Loucy (cell line): ENCODE data around the gene IGFBPL1.
"Not testable (repeated sequence)": the region's sequence is repeated elsewhere in the genome, so short reads cannot be mapped to it uniquely, and the experiment has no call there.

Experiments used
- H2AFZ ChIP-seq: fragments of 200-600 bp; sonication (generic); 2 replicates; pipeline ENCODE4 v1.6.0; 2016; ENCODE audit warnings: antibody characterized with exemption, mild to moderate bottlenecking, low read length, moderate library complexity
- H3F3A ChIP-seq: fragments of 200-600 bp; 2 replicates; pipeline ENCODE4 v1.6.0; 2016; ENCODE audit warnings: antibody characterized with exemption, low read depth, mild to moderate bottlenecking
- H3K27me3 ChIP-seq: fragments of 200-600 bp; sonication (generic); 2 replicates; pipeline ENCODE4 v1.6.1; 2014; ENCODE audit warnings: low read length, mild to moderate bottlenecking; ENCODE audit not compliant: insufficient read depth, poor library complexity, severe bottlenecking
- H3K36me3 ChIP-seq: fragments of 200-600 bp; sonication (generic); 2 replicates; pipeline ENCODE4 v1.6.1; 2016; ENCODE audit warnings: low read length; ENCODE audit not compliant: insufficient read depth
- H3K4me1 ChIP-seq: fragments of 200-600 bp; sonication (generic); 2 replicates; pipeline ENCODE4 v1.5.1; 2014; ENCODE audit warnings: low read length, mild to moderate bottlenecking; ENCODE audit not compliant: insufficient read depth, poor library complexity, severe bottlenecking
- H3K4me2 ChIP-seq: fragments of 200-600 bp; sonication (generic); 2 replicates; pipeline ENCODE4 v1.6.0; 2014; ENCODE audit warnings: antibody characterized with exemption, low read length, low read depth, mild to moderate bottlenecking; ENCODE audit not compliant: poor library complexity, severe bottlenecking
- H3K4me3 ChIP-seq: fragments of 200-600 bp; sonication (generic); 2 replicates; pipeline ENCODE4 v1.5.1; 2014; ENCODE audit warnings: low read length, mild to moderate bottlenecking, mixed read lengths; ENCODE audit not compliant: poor library complexity, severe bottlenecking
- H3K79me2 ChIP-seq: fragments of 200-600 bp; sonication (generic); 2 replicates; pipeline ENCODE4 v1.6.1; 2014; ENCODE audit warnings: low read length; ENCODE audit not compliant: insufficient read depth
- H3K9ac ChIP-seq: fragments of 200-600 bp; sonication (generic); 2 replicates; pipeline ENCODE4 v1.6.0; 2014; ENCODE audit warnings: mild to moderate bottlenecking, low read depth, low read length, moderate library complexity; ENCODE audit not compliant: poor library complexity, severe bottlenecking
- H3K9me2 ChIP-seq: fragments of 200-600 bp; sonication (generic); replicated peaks from 2 replicates; pipeline ENCODE4 v1.6.1; 2016; ENCODE audit warnings: low read depth, low read length, mixed read lengths
- H3K9me3 ChIP-seq: fragments of 200-600 bp; sonication (generic); 2 replicates; pipeline ENCODE4 v1.6.1; 2014; ENCODE audit warnings: mild to moderate bottlenecking, antibody characterized with exemption, low read length, low read depth; ENCODE audit not compliant: insufficient read depth
- H4K20me1 ChIP-seq: fragments of 200-600 bp; sonication (generic); 2 replicates; pipeline ENCODE4 v1.6.0; 2014; ENCODE audit warnings: antibody characterized with exemption, low read length, mild to moderate bottlenecking; ENCODE audit not compliant: insufficient read depth, poor library complexity, severe bottlenecking
- EZH2phosphoT487 ChIP-seq: fragments of 200-600 bp; IDR thresholded peaks from 2 replicates; pipeline ENCODE4 v1.6.1; 2018; ENCODE audit warnings: antibody characterized with exemption, mild to moderate bottlenecking, moderate library complexity, borderline replicate concordance
- TF ChIP-seq, protein P1 (sequence below): fragments of 200-600 bp; sonication (generic); conservative IDR thresholded peaks from 2 replicates; pipeline ENCODE4 v1.5.1; 2014; ENCODE audit warnings: mild to moderate bottlenecking, antibody characterized with exemption, low read length

The IGFBPL1 gene

DNA sequence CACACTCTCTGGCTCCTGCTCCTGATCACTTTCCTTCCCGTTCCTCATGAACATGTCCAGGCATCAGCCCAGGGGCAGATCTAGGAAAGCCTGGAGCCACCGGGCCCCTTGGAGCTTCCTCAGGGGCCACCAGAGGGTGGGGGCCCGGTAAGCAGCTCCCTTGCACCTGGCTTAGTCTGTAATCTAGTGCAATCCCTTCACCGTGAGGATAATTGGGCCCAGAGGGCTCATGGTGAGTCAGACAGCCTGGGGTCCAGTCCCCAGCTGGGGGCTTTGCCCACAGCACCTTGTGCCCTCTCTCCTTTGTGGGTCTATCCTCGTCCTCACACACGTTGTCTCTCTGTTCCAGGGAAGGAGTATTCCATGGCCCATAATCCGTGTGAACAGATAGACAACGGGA is 42.1 kb downstream of the IGFBPL1 start:
- Histone ChIP-seq H3K9ac (no peak overlapping the region), H3K9me3 (no peaks in the 10 kb centered on the region; the same call in 1 of the 2 replicates), H2AFZ (no peak overlapping the region), H3K4me3 (no peak overlapping the region), H3K27me3 (no peaks in the 10 kb centered on the region), H3K4me2 (no peak overlapping the region), H3K9me2 (no peaks in the 10 kb centered on the region), H3K4me1 (no peaks in the 10 kb centered on the region), H3F3A (no peaks in the 10 kb centered on the region), H4K20me1 (no peaks in the 10 kb centered on the region), H3K36me3 (no peaks in the 10 kb centered on the region), H3K79me2 (no peaks in the 10 kb centered on the region)
- TF ChIP-seq, protein P1, sequence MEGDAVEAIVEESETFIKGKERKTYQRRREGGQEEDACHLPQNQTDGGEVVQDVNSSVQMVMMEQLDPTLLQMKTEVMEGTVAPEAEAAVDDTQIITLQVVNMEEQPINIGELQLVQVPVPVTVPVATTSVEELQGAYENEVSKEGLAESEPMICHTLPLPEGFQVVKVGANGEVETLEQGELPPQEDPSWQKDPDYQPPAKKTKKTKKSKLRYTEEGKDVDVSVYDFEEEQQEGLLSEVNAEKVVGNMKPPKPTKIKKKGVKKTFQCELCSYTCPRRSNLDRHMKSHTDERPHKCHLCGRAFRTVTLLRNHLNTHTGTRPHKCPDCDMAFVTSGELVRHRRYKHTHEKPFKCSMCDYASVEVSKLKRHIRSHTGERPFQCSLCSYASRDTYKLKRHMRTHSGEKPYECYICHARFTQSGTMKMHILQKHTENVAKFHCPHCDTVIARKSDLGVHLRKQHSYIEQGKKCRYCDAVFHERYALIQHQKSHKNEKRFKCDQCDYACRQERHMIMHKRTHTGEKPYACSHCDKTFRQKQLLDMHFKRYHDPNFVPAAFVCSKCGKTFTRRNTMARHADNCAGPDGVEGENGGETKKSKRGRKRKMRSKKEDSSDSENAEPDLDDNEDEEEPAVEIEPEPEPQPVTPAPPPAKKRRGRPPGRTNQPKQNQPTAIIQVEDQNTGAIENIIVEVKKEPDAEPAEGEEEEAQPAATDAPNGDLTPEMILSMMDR, result no peak
- TF ChIP-seq EZH2phosphoT487, result no peak

DNA sequence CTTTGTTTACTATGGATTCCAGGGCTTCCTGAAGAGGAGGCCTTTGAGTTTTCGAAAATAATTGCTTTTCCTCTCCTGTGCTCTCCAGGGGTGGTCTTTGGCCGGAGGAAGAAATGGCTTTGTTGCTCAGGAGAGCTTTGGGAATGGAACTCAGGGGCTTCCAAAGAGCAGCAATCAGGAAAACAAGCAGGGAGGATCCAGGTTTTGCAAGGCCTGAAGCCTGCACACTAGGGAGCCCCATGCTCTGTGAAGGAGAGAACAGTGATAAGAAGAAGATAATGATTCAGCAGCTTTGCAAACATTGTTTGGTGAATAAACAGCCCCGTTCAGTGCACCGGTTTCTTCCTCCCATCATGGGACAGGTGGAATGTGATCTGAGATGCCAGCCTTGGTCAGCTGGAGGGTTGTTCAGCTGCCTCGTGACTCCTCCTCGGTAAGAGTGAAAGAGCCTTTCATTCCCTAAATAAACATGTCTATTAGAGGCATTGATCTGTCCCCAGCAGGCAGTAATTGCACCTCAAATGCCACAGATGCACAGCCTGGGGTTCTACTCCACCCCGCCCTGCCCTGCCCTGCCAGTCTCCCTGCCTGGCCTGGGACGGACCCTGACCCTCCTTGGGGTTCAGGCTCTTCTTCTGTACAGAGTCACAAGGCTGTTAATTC is 43.3 kb downstream of the IGFBPL1 start:
- Histone ChIP-seq H3K79me2 (no peaks in the 10 kb centered on the region), H3K9ac (no peak overlapping the region), H3K9me3 (no peaks in the 10 kb centered on the region; the same call in 1 of the 2 replicates), H3K4me3 (no peak overlapping the region), H3K4me2 (no peak overlapping the region), H2AFZ (no peak overlapping the region), H3K4me1 (no peaks in the 10 kb centered on the region), H3K36me3 (no peaks in the 10 kb centered on the region), H3F3A (no peaks in the 10 kb centered on the region), H3K9me2 (no peaks in the 10 kb centered on the region), H4K20me1 (no peaks in the 10 kb centered on the region), H3K27me3 (no peaks in the 10 kb centered on the region)
- TF ChIP-seq, protein P1, result no peak
- TF ChIP-seq EZH2phosphoT487, result no peak

DNA sequence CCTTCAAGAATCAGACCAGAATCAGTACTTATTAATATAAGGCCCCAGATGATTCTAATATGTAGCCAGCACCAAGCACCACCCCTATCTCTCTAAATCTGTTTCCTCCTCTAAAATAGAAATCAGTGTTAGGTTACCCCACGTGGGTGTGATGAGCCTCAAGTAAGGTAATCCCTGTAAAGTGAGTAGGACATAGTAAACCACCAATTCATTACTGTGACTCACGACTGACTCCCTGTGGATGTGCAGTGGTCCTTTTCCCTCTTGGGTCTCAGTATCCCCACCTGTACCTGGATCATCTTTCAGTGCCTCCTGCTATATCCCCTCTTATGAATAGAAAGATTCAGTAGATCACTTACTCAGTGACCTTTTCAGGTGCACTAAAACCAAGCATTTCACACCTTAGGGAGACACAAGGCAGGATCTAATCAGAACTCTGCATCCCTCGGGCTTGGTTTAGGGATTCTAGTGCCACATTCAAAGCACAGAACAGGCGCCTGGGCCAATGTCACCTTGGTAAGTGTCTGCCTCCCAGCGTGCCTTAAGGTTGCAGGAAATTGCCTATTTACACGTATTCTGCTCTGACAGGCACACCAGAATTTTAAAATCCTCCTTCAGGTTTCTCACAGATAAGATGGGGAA is 43.9 kb downstream of the IGFBPL1 start:
- Histone ChIP-seq H3K79me2 (no peaks in the 10 kb centered on the region), H3K27me3 (no peaks in the 10 kb centered on the region), H2AFZ (no peak overlapping the region), H4K20me1 (no peaks in the 10 kb centered on the region), H3K9me2 (no peaks in the 10 kb centered on the region), H3K4me3 (no peak overlapping the region), H3K9me3 (no peaks in the 10 kb centered on the region; the same call in 1 of the 2 replicates), H3F3A (no peaks in the 10 kb centered on the region), H3K36me3 (no peaks in the 10 kb centered on the region), H3K4me2 (no peak overlapping the region), H3K4me1 (no peaks in the 10 kb centered on the region), H3K9ac (no peak overlapping the region)
- no peak for TF ChIP-seq EZH2phosphoT487
- TF ChIP-seq, protein P1, result no peak

DNA sequence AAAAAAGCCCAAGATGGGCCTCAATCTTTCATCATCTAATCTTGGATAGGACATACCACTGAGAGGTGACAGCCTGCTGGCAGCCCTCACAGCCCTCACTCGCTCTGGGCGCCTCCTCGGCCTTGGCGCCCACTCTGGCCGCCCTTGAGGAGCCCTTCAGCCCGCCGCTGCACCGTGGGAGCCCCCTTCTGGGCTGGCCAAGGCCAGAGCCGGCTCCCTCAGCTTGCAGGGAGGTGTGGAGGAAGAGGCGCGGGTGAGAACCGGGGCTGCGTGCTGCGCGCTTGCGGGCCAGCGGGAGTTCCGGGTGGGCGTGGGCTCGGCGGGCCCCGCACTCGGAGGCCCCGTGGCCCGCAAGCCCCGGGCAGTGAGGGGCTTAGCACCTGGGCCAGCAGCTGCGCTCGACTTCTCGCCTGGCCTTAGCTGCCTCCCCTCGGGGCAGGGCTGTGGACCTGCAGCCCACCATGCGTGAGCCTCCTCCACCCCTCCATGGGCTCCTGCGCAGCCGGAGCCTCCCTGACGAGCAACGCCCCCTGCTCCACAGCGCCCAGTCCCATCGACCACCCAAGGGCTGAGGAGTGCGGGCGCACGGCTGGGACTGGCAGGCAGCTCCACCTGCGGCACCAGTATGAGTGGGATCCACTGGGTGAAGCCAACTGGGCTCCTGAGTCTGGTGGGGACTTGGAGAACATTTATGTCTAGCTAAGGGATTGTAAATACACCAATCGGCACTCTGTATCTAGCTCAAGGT is 46.7 kb downstream of the IGFBPL1 start:
- H3K36me3 ChIP-seq, H4K20me1 ChIP-seq, H3K4me2 ChIP-seq, H3K4me1 ChIP-seq, H3K79me2 ChIP-seq, H3K27me3 ChIP-seq, H3K4me3 ChIP-seq, H2AFZ ChIP-seq, H3K9me2 ChIP-seq, H3K9me3 ChIP-seq, H3F3A ChIP-seq, H3K9ac ChIP-seq: not testable (repeated sequence)
